Right atrium auricular region (tissue), 2 donors: ENCODE measurements around the gene SLC34A1. TPM values are rescaled to one million over a fixed set of nuclear protein-coding genes. Genes with fewer than 3 reads are reported as not detected.
"Not testable (repeated sequence)": the region's sequence is repeated elsewhere in the genome, so short reads cannot be mapped to it uniquely, and the experiment has no call there.

ENCODE experiments used
- DNase-seq: peaks from one replicate; pipeline ENCODE4 v3.0.0-alpha.2; 2019; ENCODE audit warnings: low spot score
- H3K27ac ChIP-seq, 2 donors: fragments of 200-600 bp; sonication (generic); 1 replicate in 1 of 2; 2 replicates in 1 of 2; pipeline ENCODE4 v1.5.1; 2016 to 2019
- H3K27me3 ChIP-seq, 2 donors: fragments of 200-600 bp; sonication (generic); one replicate each; pipeline versions ENCODE4 v1.5.1 to v1.6.0; 2017 to 2019
- H3K36me3 ChIP-seq: fragments of 200-600 bp; sonication (generic); one replicate; pipeline ENCODE4 v1.5.1; 2016
- H3K4me1 ChIP-seq, 2 donors: fragments of 200-600 bp; sonication (generic); one replicate each; pipeline versions ENCODE4 v1.5.1 to v1.6.0; 2017 to 2019
- H3K4me3 ChIP-seq, 2 donors: fragments of 200-600 bp; sonication (generic); 1 replicate in 1 of 2; 2 replicates in 1 of 2; pipeline ENCODE4 v1.5.1; 2017 to 2019; ENCODE audit warnings: mild to moderate bottlenecking in 1 of 2, moderate library complexity in 1 of 2
- H3K9me3 ChIP-seq, 2 donors: fragments of 200-600 bp; sonication (generic); one replicate each; pipeline ENCODE4 v1.5.1; 2019
- total RNA-seq, 2 donors: library from RNA; depleted of rRNA; stranded (reverse); fragments of >200 nt; gene quantifications; one replicate each; pipeline ENCODE4 v1.1.0, GENCODE V29; 2016
- TF ChIP-seq, protein P1 (sequence below), 2 donors: fragments of 200-600 bp; sonication (generic); IDR thresholded peaks; one replicate each; pipeline ENCODE4 v1.5.1; 2019; ENCODE audit warnings: antibody characterized with exemption in 2 of 2

SLC34A1 gene
- total RNA-seq, 2 donors from 2014 or later, result not detected

DNA sequence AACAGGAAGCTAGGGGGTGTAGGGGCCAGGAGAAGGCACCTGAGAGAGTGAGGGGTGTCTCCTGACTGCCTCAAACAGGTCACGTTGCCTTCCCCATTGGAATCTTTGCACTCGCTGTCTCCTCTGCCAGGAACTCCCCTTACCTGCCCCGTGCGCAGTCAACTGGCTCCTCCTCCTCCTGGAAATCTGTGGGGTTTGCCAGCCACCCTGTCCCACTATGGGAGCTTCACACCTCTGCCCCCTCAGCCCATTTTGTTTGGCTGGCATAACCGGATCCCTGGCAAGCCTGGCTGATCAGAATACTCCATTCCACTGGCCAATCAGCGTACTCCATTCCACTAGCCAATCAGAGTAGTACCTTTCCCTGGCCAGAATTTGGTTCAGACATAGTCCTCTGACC is 10.4 kb upstream of the SLC34A1 start:
- Histone ChIP-seq H3K9me3 (no peaks in the 10 kb centered on the region), H3K4me3 (no peak overlapping the region), H3K36me3 (no peaks in the 10 kb centered on the region), H3K4me1 (peaks cover 0 to 13% of the 10 kb centered on the region in 2 donors), H3K27me3 (no peaks in the 10 kb centered on the region), H3K27ac (no peak overlapping the region)
- TF ChIP-seq, protein P1, sequence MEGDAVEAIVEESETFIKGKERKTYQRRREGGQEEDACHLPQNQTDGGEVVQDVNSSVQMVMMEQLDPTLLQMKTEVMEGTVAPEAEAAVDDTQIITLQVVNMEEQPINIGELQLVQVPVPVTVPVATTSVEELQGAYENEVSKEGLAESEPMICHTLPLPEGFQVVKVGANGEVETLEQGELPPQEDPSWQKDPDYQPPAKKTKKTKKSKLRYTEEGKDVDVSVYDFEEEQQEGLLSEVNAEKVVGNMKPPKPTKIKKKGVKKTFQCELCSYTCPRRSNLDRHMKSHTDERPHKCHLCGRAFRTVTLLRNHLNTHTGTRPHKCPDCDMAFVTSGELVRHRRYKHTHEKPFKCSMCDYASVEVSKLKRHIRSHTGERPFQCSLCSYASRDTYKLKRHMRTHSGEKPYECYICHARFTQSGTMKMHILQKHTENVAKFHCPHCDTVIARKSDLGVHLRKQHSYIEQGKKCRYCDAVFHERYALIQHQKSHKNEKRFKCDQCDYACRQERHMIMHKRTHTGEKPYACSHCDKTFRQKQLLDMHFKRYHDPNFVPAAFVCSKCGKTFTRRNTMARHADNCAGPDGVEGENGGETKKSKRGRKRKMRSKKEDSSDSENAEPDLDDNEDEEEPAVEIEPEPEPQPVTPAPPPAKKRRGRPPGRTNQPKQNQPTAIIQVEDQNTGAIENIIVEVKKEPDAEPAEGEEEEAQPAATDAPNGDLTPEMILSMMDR (IDR thresholded peaks at IDR 0.05), result no peak
- no peak for DNase-seq

DNA sequence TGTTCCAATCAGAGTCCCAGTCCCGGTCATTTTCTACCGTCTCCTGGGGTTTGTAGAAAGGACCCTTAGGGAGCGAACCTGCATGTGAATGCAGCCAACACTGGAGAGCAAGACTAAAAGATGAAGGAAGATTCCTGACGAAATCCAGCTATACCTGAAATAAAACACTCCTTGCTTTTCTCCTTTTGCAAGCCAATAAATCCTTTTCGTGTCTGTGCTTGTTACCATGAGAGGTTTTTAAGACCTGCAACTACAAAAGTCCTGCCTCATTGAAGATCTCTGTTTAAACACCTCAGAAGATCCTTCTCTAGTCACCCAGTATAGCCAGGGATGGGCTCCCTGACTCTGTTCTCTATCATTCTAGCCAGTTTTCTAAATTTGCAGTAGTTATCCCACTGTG is 10.0 kb upstream of the SLC34A1 start:
- TF ChIP-seq, protein P1 (IDR thresholded peaks at IDR 0.05), result no peak
- Histone ChIP-seq H3K27ac (no peak overlapping the region), H3K4me3 (no peak overlapping the region), H3K27me3 (no peaks in the 10 kb centered on the region), H3K4me1 (peaks cover 0 to 13% of the 10 kb centered on the region in 2 donors), H3K9me3 (no peaks in the 10 kb centered on the region), H3K36me3 (no peaks in the 10 kb centered on the region)
- no peak for DNase-seq

DNA sequence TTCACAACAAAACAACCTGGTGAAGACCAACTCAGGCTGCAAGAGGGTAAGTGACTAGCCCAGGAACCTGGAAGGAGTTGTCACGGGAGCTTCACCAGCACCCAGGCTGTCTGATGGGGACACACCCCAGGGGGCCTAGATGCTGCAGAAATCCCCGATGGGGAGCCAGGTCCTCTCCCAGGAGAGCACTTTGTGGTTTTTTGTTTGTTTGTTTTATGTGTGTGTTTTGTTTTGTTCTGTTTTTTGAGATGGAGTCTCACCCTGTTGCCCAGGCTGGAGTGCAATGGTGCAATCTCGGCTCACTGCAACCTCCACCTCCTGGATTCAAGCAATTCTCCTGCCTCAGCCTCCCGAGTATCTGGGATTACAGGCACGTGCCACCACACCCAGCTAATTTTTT is 8.7 kb upstream of the SLC34A1 start:
- not testable (repeated sequence) for H3K9me3 ChIP-seq, DNase-seq

DNA sequence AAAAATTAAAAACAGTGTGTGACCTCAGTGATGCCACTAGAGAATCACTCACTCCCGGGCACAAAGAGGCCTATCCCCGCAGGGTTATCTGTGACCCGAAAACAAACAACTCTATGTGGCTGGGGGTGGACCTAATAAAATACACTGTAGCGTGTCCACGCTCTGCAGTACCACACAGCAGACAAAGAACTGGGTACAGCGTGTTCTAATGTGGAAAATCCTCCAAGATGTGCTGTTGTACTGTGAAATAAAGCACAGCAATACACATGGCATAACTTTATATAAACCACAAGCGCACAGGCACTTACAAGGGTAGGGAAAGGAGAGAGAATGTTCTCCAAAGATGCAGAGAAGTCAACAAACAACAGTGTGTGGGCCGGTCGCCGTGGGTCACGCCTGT is 8.1 kb upstream of the SLC34A1 start:
- Histone ChIP-seq H3K4me1 (peaks cover 0 to 6% of the 10 kb centered on the region in 2 donors), H3K36me3 (no peaks in the 10 kb centered on the region), H3K27ac (no peak overlapping the region), H3K27me3 (no peaks in the 10 kb centered on the region), H3K4me3 (no peak overlapping the region), H3K9me3 (no peaks in the 10 kb centered on the region)
- TF ChIP-seq, protein P1 (IDR thresholded peaks at IDR 0.05), result no peak
- no peak for DNase-seq

More for the DNA sequence above, 8.7 kb upstream of the SLC34A1 start:
- not testable (repeated sequence) for H3K27ac ChIP-seq, H3K36me3 ChIP-seq, H3K4me1 ChIP-seq, H3K4me3 ChIP-seq, H3K27me3 ChIP-seq

DNA sequence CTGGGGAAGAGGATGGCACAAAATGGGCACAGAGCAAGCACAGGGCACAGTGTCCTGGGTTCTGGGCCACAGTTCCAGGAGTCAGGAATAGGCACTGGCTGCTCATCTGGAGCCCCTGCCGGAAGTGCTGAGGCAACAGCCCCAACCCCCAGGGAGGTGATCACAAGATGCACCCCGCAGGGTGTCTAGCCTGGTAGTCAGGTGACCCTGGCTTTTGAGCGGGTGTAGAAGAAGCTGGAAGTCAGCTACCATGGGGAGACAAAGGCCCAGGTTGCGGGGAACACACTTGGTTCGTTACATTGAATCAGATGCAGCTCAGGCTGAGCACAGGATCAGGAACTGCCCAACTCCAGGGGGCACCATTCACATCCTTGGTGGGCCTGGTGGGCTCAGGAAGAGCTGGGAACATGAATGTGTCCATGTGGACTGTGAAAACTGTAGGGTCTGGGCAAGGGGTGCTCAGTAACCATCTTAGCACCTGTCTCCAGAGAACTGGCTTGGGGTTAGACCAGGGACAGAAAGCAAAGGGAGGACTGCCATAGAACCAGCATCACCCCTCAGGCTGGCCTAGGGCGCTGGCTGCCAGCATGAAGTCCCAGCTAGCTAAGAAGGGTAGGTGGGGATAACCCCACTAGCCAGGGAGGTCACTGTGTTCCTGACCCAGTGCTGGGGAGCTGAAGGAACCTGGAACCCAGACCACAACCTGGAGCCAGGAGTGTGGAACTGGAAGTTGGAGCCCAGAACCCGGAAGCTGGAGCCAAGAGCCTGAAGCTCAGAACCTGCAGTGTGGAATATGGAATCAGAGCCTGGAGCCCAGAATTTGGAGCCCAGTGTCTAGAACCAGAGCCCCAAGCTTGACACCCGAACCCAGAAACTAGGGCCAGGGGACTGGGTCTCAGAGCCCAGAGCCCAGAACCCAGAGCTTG is 6.1 kb upstream of the SLC34A1 start:
- Histone ChIP-seq H3K4me3 (no peak overlapping the region), H3K27me3 (no peaks in the 10 kb centered on the region), H3K27ac (no peak overlapping the region), H3K4me1 (no peaks in the 10 kb centered on the region), H3K9me3 (no peaks in the 10 kb centered on the region), H3K36me3 (no peaks in the 10 kb centered on the region)
- DNase-seq, result no peak
- TF ChIP-seq, protein P1 (IDR thresholded peaks at IDR 0.05), result no peak

DNA sequence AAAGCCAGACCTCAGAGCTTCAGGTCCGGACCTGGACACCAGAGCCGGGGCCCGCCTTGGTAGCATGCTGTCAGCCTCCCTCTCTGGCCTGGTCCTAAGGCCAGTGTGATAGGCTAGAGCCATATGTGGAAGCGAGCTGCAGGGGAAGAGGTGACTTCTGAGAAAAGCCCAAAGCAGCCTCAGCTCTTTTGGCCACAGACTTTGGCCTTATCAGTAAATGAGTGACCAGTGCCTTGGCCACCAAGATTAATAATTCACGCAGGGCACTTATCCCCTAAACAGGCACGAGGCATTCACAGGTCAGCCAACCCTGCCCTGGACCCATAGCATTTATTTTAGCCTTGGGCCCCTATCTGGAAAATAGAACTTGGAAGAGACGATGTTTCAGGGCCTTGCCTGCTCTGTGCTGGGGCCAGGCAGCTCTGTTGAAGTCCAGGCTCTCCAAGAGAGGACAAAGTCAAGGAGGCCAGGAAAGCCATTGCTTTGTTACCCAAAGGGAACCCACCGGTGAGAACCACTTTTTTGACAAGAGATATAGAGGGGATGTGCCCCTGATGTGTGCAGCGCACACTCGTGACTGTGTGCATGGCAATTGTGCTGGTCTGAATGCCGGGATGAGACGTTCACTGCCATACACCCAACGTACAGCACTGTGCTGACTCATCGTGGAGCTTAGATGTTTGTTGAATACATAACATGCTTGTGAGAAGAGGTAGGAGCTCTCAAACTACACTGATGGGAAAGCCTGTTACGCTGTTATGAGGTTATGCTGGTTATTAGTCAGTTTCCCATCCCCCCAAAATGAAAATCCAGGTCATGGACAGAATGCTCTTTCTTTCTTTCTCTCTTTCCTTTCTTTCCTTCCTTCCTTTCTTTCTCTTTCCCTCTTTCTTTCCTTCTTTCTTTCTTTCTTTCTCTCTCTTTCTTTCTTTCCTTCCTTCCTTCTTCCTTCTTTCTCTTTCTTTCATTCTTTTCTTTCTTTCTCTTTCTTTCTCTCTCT is 5.0 kb upstream of the SLC34A1 start:
- TF ChIP-seq, protein P1 (IDR thresholded peaks at IDR 0.05), result no peak
- Histone ChIP-seq H3K27me3 (no peaks in the 10 kb centered on the region), H3K4me3 (no peak overlapping the region), H3K36me3 (no peaks in the 10 kb centered on the region), H3K4me1 (no peaks in the 10 kb centered on the region), H3K27ac (no peak overlapping the region), H3K9me3 (no peaks in the 10 kb centered on the region)
- DNase-seq, result no peak
